Body of pancreas (tissue), 4 donors: ENCODE data around the gene MBP. TPM values are rescaled to one million over a fixed set of nuclear protein-coding genes. Genes with fewer than 3 reads are reported as not detected.

ENCODE experiments used
- ATAC-seq: fragments of 150-250 bp; one replicate; pipeline ENCODE4 v1.9.1; 2016
- DNase-seq, 4 donors: peaks; one replicate each; pipeline ENCODE4 v3.0.0-alpha.2; 2019
- H3K27ac ChIP-seq, 4 donors: fragments of 200-600 bp; sonication (generic); 1 replicate in 3 of 4; 2 replicates in 1 of 4; pipeline versions ENCODE4 v1.5.1 to v1.6.1; 2016 to 2019; ENCODE audit warnings: mild to moderate bottlenecking in 1 of 4, mixed read lengths in 1 of 4, moderate library complexity in 1 of 4
- H3K27me3 ChIP-seq, 2 donors: fragments of 200-600 bp; sonication (generic); one replicate each; pipeline ENCODE4 v1.6.0; 2016; ENCODE audit warnings: mild to moderate bottlenecking in 1 of 2
- H3K36me3 ChIP-seq, 2 donors: fragments of 200-600 bp; sonication (generic); replicated peaks in 1 of 2; 2 replicates each; pipeline ENCODE4 v1.5.1; 2016; ENCODE audit warnings: low read depth in 2 of 2; ENCODE audit not compliant: insufficient read depth in 1 of 2
- H3K4me1 ChIP-seq: fragments of 200-600 bp; sonication (generic); one replicate; pipeline ENCODE4 v1.6.0; 2016
- H3K4me3 ChIP-seq, 2 donors: fragments of 200-600 bp; sonication (generic); 1 replicate in 1 of 2; 2 replicates in 1 of 2; pipeline ENCODE4 v1.5.1; 2016 to 2019
- H3K9me3 ChIP-seq, 3 donors: fragments of 200-600 bp; sonication (generic); 1 replicate in 2 of 3; 2 replicates in 1 of 3; pipeline ENCODE4 v1.5.1; 2016
- CTCF ChIP-seq, 7 experiments: fragments of 450-650 bp in 4 of 7; fragments of 200-600 bp in 3 of 7; sonication (generic) in 3 of 7; IDR thresholded peaks; one replicate each; pipeline ENCODE4 v1.5.1; 2016 to 2019; ENCODE audit warnings: antibody characterized with exemption in 7 of 7
- POLR2A ChIP-seq, 3 donors: fragments of 450-650 bp; IDR thresholded peaks; one replicate each; pipeline ENCODE4 v1.6.1; 2016; ENCODE audit warnings: antibody characterized with exemption in 3 of 3, mild to moderate bottlenecking in 2 of 3
- WGBS, 2 donors: methylation state at CpG; one replicate each; pipeline ENCODE4 v1.1.5; 2017; 5-methylcytosine and 5-hydroxymethylcytosine counted together
- intact Hi-C: fragments of 100-400 bp; cut with DNase I; formaldehyde crosslinking; loops from one replicate; pipeline ENCODE4 v1.15.1; 2023
- total RNA-seq, 2 donors: library from RNA; depleted of rRNA; stranded (reverse); fragments of >200 nt; gene quantifications; one replicate each; pipeline ENCODE4 v1.1.0, GENCODE V29; 2016

The MBP gene
- total RNA-seq, 2 donors from 2014 or later: 17.4 to 24.4 TPM

DNA sequence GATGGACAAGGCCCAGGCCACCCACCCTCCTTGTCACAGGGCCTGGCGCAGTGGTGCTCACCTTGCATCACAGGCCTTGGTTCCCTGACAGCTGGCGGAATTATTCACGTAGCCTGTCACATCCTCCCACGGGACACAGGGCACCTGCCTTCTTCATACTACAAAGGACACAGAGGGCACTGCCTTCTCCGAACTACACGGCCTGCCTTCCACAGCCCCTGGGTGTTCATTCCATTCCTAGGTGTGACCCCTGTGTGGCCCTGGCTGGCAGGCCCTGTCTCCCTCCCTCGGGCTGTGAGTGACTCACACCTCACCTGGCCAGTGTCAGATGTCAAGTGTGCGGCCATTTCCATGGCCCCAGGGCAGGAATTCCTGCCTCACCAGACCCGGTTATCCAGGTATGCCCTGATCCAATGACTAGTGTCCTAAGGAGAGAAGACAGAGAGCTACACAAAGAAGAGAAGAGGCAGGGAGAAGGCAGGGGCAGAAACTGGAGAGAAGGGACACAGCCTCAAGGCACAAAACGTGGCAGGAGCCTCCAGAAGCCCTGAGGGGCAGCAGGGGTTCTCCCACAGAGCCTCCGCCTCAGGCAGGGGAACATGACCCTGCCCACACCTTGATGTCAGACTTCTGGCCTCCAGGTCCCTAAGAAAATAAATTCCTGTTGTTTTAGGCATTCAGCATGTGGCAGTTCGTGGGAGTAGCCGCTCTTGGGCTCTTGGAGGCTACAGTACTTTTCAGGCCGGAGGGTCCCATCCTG, 43.4 kb downstream of the MBP start:
- H3K36me3 ChIP-seq: no peaks in the 10 kb centered on the region
- no peaks in the 10 kb centered on the region for H3K27me3 ChIP-seq
- peak in 3 of 4 donors; percentile 48 to 73 (median 51) for DNase-seq
- WGBS, 2 donors: 70 to 73% methylated on average over 9 to 14 of the region's 14 CpGs
- intact Hi-C loops: no loop called here
- H3K4me3 ChIP-seq: no peak overlapping the region
- peaks cover 47% of the 10 kb centered on the region for H3K4me1 ChIP-seq
- peak; percentile 45 for ATAC-seq
- H3K27ac ChIP-seq: peak overlapping the region in 3 of 4 donors; percentile 42 to 65 (median 54)
- H3K9me3 ChIP-seq: no peaks in the 10 kb centered on the region
- TF ChIP-seq CTCF (IDR thresholded peaks at IDR 0.05) (no peak), POLR2A (IDR thresholded peaks at IDR 0.05) (no peak)

GRCh38 chr18:77087393-77088141, 45.0 kb downstream of the MBP start:
- WGBS, 2 donors: 66 to 75% methylated on average over 31 to 48 of the region's 55 CpGs
- no peak overlapping the region for H3K4me3 ChIP-seq
- H3K27ac ChIP-seq: peak overlapping the region in 3 of 4 donors; percentile 35 to 63 (median 52)
- no peaks in the 10 kb centered on the region for H3K9me3 ChIP-seq
- intact Hi-C loops: no loop called here
- DNase-seq: peak in 2 of 4 donors; percentile 47 to 50
- no peak for ATAC-seq
- no peaks in the 10 kb centered on the region for H3K36me3 ChIP-seq
- H3K27me3 ChIP-seq: no peaks in the 10 kb centered on the region
- H3K4me1 ChIP-seq: peaks cover 53% of the 10 kb centered on the region
- no peak for TF ChIP-seq CTCF (IDR thresholded peaks at IDR 0.05)
- TF ChIP-seq POLR2A (IDR thresholded peaks at IDR 0.05): no peak

DNA sequence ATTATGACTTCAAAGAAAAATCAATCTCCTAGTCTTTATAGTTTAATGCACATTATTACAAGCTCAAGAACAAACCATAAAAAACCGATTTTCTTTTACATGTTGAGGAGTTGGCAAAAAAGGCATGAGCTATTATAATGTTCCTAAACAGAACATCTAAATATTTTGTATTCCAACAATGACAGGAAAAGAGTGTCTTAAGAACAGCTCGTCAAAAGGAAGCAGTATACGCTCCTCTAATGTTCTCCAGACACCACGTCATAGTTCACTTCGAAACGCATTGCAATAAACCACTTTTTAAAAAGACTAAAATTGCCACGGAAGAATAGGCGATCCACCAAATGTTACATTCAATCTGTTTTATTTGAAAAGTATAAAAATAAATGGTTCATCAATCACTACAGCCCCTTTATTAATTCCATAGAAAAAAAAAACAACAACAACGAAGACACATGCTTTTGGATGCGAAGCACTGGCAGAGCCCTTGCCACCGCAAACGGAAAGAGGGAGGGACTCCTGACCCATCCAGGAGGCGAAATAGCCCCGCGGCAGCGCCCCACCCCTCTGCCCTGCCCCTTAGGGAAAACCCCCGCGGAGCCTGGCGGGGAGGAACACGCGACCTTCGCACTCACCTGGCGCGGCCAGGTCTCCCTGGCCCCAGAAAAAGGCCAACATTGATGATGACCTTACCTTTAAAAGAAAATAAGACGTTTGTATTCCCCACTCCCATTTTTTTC, 45.8 kb downstream of the MBP start:
- intact Hi-C loops: no loop called here
- WGBS, 2 donors: 62 to 64% methylated on average over 25 of the region's 25 CpGs
- H3K36me3 ChIP-seq: no peaks in the 10 kb centered on the region
- no peak for TF ChIP-seq POLR2A (IDR thresholded peaks at IDR 0.05)
- TF ChIP-seq CTCF (IDR thresholded peaks at IDR 0.05): no peak
- ATAC-seq: no peak
- peaks cover 53% of the 10 kb centered on the region for H3K4me1 ChIP-seq
- H3K4me3 ChIP-seq: no peak overlapping the region
- DNase-seq: no peak
- no peaks in the 10 kb centered on the region for H3K27me3 ChIP-seq
- H3K9me3 ChIP-seq: no peaks in the 10 kb centered on the region
- H3K27ac ChIP-seq: peak overlapping the region in 3 of 4 donors; percentile 35 to 63 (median 52)

GRCh38 chr18:77086034-77086433, 46.5 kb downstream of the MBP start:
- Histone ChIP-seq H3K27me3 (no peaks in the 10 kb centered on the region), H3K27ac (peak overlapping the region in 1 of 4 donors; percentile 63), H3K9me3 (no peaks in the 10 kb centered on the region), H3K4me1 (peaks cover 53% of the 10 kb centered on the region), H3K36me3 (no peaks in the 10 kb centered on the region), H3K4me3 (no peak overlapping the region)
- intact Hi-C loops: no loop called here
- TF ChIP-seq CTCF (IDR thresholded peaks at IDR 0.05) (no peak), POLR2A (IDR thresholded peaks at IDR 0.05) (no peak)
- 74 to 86% methylated on average over 3 of the region's 3 CpGs for WGBS, 2 donors
- no peak for DNase-seq
- ATAC-seq: no peak
